A549 (cell line): ENCODE data around the gene TMIGD3.

ENCODE experiments used
- CEBPB ChIP-seq, 2 experiments: fragments of >200 bp in 1 of 2; sonication (Bioruptor Twin) in 1 of 2; formaldehyde crosslinking in 1 of 2; IDR thresholded peaks; 2 replicates each; pipeline ENCODE4 v1.6.1; 2012 to 2016
- CHD2 ChIP-seq: fragments of 150-350 bp; IDR thresholded peaks from 2 replicates; pipeline ENCODE4 v1.6.1; 2014; ENCODE audit warnings: low read length; ENCODE audit not compliant: partially characterized antibody
- EHMT2 ChIP-seq: fragments of 200-600 bp; sonication (generic); IDR thresholded peaks from 2 replicates; pipeline ENCODE4 v1.6.1; 2016; ENCODE audit warnings: antibody characterized with exemption, low read depth, mild to moderate bottlenecking, moderate library complexity
- EP300 ChIP-seq, 2 experiments: fragments of >200 bp; sonication (Bioruptor Twin); formaldehyde crosslinking; IDR thresholded peaks; 2 replicates in 1 of 2; 3 replicates in 1 of 2; pipeline ENCODE4 v1.6.1; 2016 to 2017
- JUN ChIP-seq, 2 experiments: fragments of >200 bp; sonication (Bioruptor Twin); formaldehyde crosslinking; IDR thresholded peaks; 2 replicates in 1 of 2; 3 replicates in 1 of 2; pipeline ENCODE4 v1.6.1; 2016 to 2017
- POLR2A ChIP-seq: IDR thresholded peaks from 2 replicates; pipeline ENCODE4 v1.6.1; 2012; ENCODE audit warnings: mild to moderate bottlenecking, low read length
- TP53 ChIP-seq: fragments of 250-450 bp; sonication (Bioruptor Pico); IDR thresholded peaks from 2 replicates; pipeline ENCODE4 v1.5.0; 2021; ENCODE audit warnings: mild to moderate bottlenecking, moderate library complexity
- TF ChIP-seq, protein P1 (sequence below): fragments of >200 bp; sonication (Bioruptor Twin); formaldehyde crosslinking; IDR thresholded peaks from 3 replicates; pipeline ENCODE4 v1.5.1; 2016
- TF ChIP-seq, protein P2 (sequence below): fragments of 450-650 bp; IDR thresholded peaks from 2 replicates; pipeline ENCODE4 v1.6.1; 2014; ENCODE audit warnings: antibody characterized with exemption
- TF ChIP-seq, protein P3 (sequence below): fragments of 200-600 bp; sonication (generic); IDR thresholded peaks from 2 replicates; pipeline ENCODE4 v1.6.1; 2016; ENCODE audit warnings: antibody characterized with exemption, mild to moderate bottlenecking, moderate library complexity
- TF ChIP-seq, protein P4 (sequence below): fragments of >200 bp; sonication (Bioruptor Twin); formaldehyde crosslinking; IDR thresholded peaks from 3 replicates; pipeline ENCODE4 v1.6.1; 2016

DNA sequence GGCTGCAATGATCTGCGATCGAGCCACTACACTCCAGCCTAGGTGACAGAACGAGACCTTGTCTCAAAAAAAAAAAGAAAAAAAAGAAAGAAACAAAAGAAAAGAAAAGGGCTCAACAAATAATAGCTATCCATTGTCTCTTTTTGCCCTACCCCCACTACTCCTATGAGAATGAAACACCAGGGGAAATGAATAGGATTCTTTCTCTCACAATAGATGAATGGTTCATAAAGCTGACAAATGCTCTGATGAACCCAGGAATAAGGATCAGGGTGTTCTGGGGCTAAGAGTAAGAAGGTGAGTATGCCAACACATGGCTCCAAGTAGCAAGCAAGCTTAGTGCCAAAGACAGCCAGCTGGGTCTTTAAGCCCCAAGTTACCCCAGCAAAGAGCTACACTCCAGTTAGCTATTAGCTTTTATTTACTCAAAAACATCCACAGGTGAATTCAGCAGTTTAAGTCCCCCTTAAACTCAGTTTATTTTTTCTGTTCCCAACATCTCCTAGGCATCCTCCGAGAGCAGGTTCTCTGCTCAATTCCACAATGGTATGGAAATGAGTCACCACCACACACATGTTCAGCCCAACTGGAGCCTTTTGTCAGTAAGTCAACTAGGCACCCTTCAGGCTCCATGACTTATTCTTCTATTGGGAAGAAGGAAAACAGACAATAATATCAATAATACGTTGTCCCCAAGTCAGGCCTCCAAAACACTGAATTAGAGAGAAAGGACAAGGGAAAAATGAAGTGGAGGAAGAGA, 4.2 kb downstream of the TMIGD3 start:
- TF ChIP-seq, protein P1, sequence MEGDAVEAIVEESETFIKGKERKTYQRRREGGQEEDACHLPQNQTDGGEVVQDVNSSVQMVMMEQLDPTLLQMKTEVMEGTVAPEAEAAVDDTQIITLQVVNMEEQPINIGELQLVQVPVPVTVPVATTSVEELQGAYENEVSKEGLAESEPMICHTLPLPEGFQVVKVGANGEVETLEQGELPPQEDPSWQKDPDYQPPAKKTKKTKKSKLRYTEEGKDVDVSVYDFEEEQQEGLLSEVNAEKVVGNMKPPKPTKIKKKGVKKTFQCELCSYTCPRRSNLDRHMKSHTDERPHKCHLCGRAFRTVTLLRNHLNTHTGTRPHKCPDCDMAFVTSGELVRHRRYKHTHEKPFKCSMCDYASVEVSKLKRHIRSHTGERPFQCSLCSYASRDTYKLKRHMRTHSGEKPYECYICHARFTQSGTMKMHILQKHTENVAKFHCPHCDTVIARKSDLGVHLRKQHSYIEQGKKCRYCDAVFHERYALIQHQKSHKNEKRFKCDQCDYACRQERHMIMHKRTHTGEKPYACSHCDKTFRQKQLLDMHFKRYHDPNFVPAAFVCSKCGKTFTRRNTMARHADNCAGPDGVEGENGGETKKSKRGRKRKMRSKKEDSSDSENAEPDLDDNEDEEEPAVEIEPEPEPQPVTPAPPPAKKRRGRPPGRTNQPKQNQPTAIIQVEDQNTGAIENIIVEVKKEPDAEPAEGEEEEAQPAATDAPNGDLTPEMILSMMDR = no peak
- TF ChIP-seq CEBPB (IDR thresholded peaks at IDR 0.05) (no peak), TP53 (no peak), EHMT2 (no peak), CHD2 (no peak), EP300 (IDR thresholded peaks at IDR 0.05) (no peak), POLR2A (no peak), JUN (IDR thresholded peaks at IDR 0.05) (no peak)
- TF ChIP-seq, protein P2, sequence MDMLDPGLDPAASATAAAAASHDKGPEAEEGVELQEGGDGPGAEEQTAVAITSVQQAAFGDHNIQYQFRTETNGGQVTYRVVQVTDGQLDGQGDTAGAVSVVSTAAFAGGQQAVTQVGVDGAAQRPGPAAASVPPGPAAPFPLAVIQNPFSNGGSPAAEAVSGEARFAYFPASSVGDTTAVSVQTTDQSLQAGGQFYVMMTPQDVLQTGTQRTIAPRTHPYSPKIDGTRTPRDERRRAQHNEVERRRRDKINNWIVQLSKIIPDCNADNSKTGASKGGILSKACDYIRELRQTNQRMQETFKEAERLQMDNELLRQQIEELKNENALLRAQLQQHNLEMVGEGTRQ = no peak
- TF ChIP-seq, protein P3, sequence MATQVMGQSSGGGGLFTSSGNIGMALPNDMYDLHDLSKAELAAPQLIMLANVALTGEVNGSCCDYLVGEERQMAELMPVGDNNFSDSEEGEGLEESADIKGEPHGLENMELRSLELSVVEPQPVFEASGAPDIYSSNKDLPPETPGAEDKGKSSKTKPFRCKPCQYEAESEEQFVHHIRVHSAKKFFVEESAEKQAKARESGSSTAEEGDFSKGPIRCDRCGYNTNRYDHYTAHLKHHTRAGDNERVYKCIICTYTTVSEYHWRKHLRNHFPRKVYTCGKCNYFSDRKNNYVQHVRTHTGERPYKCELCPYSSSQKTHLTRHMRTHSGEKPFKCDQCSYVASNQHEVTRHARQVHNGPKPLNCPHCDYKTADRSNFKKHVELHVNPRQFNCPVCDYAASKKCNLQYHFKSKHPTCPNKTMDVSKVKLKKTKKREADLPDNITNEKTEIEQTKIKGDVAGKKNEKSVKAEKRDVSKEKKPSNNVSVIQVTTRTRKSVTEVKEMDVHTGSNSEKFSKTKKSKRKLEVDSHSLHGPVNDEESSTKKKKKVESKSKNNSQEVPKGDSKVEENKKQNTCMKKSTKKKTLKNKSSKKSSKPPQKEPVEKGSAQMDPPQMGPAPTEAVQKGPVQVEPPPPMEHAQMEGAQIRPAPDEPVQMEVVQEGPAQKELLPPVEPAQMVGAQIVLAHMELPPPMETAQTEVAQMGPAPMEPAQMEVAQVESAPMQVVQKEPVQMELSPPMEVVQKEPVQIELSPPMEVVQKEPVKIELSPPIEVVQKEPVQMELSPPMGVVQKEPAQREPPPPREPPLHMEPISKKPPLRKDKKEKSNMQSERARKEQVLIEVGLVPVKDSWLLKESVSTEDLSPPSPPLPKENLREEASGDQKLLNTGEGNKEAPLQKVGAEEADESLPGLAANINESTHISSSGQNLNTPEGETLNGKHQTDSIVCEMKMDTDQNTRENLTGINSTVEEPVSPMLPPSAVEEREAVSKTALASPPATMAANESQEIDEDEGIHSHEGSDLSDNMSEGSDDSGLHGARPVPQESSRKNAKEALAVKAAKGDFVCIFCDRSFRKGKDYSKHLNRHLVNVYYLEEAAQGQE = no peak
- TF ChIP-seq, protein P4, sequence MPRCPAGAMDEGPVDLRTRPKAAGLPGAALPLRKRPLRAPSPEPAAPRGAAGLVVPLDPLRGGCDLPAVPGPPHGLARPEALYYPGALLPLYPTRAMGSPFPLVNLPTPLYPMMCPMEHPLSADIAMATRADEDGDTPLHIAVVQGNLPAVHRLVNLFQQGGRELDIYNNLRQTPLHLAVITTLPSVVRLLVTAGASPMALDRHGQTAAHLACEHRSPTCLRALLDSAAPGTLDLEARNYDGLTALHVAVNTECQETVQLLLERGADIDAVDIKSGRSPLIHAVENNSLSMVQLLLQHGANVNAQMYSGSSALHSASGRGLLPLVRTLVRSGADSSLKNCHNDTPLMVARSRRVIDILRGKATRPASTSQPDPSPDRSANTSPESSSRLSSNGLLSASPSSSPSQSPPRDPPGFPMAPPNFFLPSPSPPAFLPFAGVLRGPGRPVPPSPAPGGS = no peak
